ENCODE measurements around the gene ARMCX2. TPM values are rescaled to one million over a fixed set of nuclear protein-coding genes. Genes with fewer than 3 reads are reported as not detected.

Gene ARMCX2
- total and polyA plus RNA-seq, 2 of the 4 experiments (the other 2 are of a cell fraction), result 63.6 to 109 TPM

GRCh38 chrX:101693476-101693875 lies 33.8 kb upstream of the ARMCX2 start:
- Histone ChIP-seq H3K14ac (replicated peaks; ENCODE audit: low read depth, low read length) (no peak overlapping the region), H3K79me1 (ENCODE audit: low read depth in 1 of 2, low read length in 2 of 2) (no peaks in the 10 kb centered on the region), H3K18ac (ENCODE audit: low read depth, low read length) (no peak overlapping the region), H3K4me3 (ENCODE audit: insufficient read depth, low read depth, low read length) (no peak overlapping the region), H4K8ac (ENCODE audit: low read depth in 2 of 2, low read length in 2 of 2) (no peak overlapping the region), H3K9ac (ENCODE audit: low read depth, low read length) (no peak overlapping the region), H3K56ac (ENCODE audit: extremely low read depth, insufficient read depth, low read length) (no peak overlapping the region), H2BK15ac (ENCODE audit: low read depth, low read length) (no peak overlapping the region), H3K9me3 (ENCODE audit: control insufficient read depth, insufficient read depth, low read length) (no peaks in the 10 kb centered on the region), H2AFZ (replicated peaks; ENCODE audit: low read length, poor library complexity) (no peak overlapping the region), H2BK120ac (ENCODE audit: low read depth, low read length) (no peak overlapping the region), H2AK9ac (replicated peaks; ENCODE audit: low read depth, low read length, poor library complexity) (no peak overlapping the region), H4K91ac (ENCODE audit: insufficient read depth, low read depth, low read length) (no peak overlapping the region), H3K4me1 (ENCODE audit: control insufficient read depth, insufficient read depth, low read length) (no peaks in the 10 kb centered on the region), H2AK5ac (ENCODE audit: low read depth, low read length) (no peak overlapping the region), H3K4me2 (ENCODE audit: low read depth, low read length) (no peak overlapping the region), H2BK20ac (ENCODE audit: low read depth, low read length) (no peak overlapping the region), H3K27me3 (ENCODE audit: control insufficient read depth, insufficient read depth, low read length) (peaks cover 9% of the 10 kb centered on the region), H3K4ac (ENCODE audit: low read depth, low read length) (no peak overlapping the region), H2BK5ac (ENCODE audit: low read depth, low read length, poor library complexity, severe bottlenecking) (no peak overlapping the region), H4K20me1 (ENCODE audit: insufficient read depth, low read length) (no peaks in the 10 kb centered on the region), H3K23ac (ENCODE audit: low read depth, low read length) (no peak overlapping the region), H3K27ac (ENCODE audit: insufficient read depth, low read length) (no peak overlapping the region), H3K36me3 (ENCODE audit: control insufficient read depth, insufficient read depth, low read length) (no peaks in the 10 kb centered on the region), H4K5ac (ENCODE audit: low read depth, low read length) (no peak overlapping the region), H3K9me1 (ENCODE audit: insufficient read depth, low read length) (no peaks in the 10 kb centered on the region)
- no CpG with 5 or more reads among the region's 4 CpGs for WGBS, 2 experiments (ENCODE audit: extremely low coverage in 2 of 2, insufficient read length in 1 of 2)
- POLR2A ChIA-PET (ENCODE audit: unreplicated experiment), result no interaction called here
- ATAC-seq (ENCODE audit: low read depth) (no peak), DNase-seq (no peak)
- CTCF ChIA-PET, result no interaction called here
- no peak for TF ChIP-seq CTCF (conservative IDR thresholded peaks at IDR 0.05; ENCODE audit: low read depth, low read length)
- no peak for TF ChIP-seq MXI1 (IDR thresholded peaks at IDR 0.05; ENCODE audit: borderline replicate concordance, low read depth, low read length)
- TF ChIP-seq POLR2A (IDR thresholded peaks at IDR 0.05; ENCODE audit: low read depth, low read length), result no peak
- TF ChIP-seq FOS (IDR thresholded peaks at IDR 0.05; ENCODE audit: low read depth, low read length), result no peak
- intact Hi-C loops (cut with micrococcal nuclease) (no loop called here), dilution Hi-C loops (cut with HindIII; ENCODE audit: low sequenced_read_pairs, unreplicated experiment) (no loop called here), in situ Hi-C loops (cut with MboI; ENCODE audit: low sequenced_read_pairs) (no loop called here)
- BruUV-seq (replicated peaks), result no TSS peak

Data from IMR-90 (cell line).